Measurements from ENCODE around the gene FBXL3. TPM values are rescaled to one million over a fixed set of nuclear protein-coding genes. Genes with fewer than 3 reads are reported as not detected.

The FBXL3 gene
- total and polyA plus RNA-seq, 7 donors = 12.5 to 41.3 (median 24.9) TPM

DNA sequence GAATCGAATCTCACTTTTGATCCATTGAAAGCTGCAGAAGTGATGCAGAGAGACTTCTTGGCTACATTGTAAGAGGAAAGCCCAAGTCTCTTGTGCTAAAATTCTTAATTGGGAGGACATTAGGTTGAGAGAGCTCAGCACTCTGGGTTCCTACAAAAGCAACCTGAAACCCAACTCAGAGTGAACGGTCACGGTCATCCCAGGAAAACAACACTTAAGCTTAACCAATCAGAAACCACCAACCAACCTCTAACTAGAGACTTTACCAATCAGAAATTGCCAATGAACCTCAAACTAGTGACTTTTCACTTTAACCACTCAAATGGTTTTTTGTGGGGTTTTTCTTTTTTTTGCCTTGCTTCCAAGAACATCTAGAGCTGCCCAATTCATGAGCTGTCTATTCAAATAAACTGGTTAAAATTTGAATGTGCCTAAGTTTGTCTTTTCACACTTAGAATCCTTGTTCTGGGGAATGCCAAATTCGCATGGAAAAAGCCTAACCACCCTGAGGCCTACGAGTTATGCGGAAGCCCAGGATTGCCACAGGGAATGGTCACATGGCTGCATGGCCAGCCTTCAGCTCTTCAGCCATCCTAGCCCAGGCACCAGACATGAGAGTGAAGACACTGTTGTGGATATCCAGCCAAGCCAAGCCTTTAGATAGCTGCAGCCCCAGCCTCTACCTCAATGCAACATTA, 52.9 kb downstream of the FBXL3 start:
- H3K4me3 ChIP-seq = no peak overlapping the region
- TF ChIP-seq, protein P1, sequence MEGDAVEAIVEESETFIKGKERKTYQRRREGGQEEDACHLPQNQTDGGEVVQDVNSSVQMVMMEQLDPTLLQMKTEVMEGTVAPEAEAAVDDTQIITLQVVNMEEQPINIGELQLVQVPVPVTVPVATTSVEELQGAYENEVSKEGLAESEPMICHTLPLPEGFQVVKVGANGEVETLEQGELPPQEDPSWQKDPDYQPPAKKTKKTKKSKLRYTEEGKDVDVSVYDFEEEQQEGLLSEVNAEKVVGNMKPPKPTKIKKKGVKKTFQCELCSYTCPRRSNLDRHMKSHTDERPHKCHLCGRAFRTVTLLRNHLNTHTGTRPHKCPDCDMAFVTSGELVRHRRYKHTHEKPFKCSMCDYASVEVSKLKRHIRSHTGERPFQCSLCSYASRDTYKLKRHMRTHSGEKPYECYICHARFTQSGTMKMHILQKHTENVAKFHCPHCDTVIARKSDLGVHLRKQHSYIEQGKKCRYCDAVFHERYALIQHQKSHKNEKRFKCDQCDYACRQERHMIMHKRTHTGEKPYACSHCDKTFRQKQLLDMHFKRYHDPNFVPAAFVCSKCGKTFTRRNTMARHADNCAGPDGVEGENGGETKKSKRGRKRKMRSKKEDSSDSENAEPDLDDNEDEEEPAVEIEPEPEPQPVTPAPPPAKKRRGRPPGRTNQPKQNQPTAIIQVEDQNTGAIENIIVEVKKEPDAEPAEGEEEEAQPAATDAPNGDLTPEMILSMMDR (IDR thresholded peaks at IDR 0.05) = no peak
- no peak for DNase-seq
- H3K9me3 ChIP-seq = no peaks in the 10 kb centered on the region
- H3K27me3 ChIP-seq (ENCODE audit: insufficient read depth in 3 of 3, low read length in 2 of 3) = no peaks in the 10 kb centered on the region
- intact Hi-C loops (cut with DNase I) = no loop called here
- H3K27ac ChIP-seq = no peak overlapping the region
- ATAC-seq = no peak
- no peaks in the 10 kb centered on the region for H3K36me3 ChIP-seq (ENCODE audit: insufficient read depth in 1 of 2, low read depth in 1 of 2)
- H3K4me1 ChIP-seq = peaks cover 4% of the 10 kb centered on the region
- WGBS, 3 donors = 82 to 92% (median 84%) methylated on average over 6 of the region's 6 CpGs

DNA sequence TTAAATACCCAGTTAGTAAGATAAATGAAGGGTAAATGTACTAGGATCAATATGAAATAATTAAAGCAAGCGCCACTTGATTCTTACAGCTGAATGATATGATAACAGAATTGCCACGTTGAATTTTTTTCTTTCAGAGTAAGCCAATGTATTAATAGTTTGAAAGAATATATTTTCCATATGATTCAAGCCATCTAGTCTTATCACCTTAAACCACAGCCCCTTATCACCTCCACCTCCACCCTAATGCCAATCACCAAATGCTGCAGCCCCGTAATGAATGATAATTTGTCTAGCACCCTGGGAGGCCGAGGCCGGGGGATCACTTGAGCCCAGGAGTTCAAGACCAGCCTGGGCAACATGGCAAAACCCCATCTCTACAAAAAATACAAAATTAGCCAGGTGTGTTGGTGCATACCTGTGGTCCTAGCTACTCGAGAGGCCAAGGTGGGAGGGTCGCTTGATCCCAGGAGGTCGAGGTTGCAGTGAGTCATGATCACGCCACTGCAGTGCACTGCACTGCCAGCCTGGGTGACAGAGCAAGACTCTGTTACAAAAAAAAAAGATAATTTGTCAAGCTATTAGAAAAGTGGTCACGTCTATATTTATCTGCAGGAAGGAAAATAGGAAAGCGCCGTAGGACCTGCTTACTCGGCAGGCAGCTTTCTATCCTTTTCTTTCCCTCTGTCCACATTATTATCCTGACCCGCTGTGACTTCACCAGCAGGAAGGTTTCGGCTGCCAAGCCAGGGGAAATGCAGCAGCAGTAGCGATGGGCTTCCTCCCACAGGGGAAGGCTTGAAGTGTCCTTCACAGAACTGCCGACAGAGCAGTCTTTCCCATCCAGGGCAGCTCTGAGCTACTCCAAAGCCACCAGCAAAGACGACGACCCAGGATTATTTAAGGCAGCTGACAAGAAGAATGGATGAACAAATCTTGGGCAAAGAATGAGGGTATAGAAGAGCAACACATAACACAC, 54.8 kb downstream of the FBXL3 start:
- no peak for DNase-seq
- H3K27ac ChIP-seq = no peak overlapping the region
- H3K36me3 ChIP-seq (ENCODE audit: insufficient read depth in 1 of 2, low read depth in 1 of 2) = no peaks in the 10 kb centered on the region
- no peaks in the 10 kb centered on the region for H3K27me3 ChIP-seq (ENCODE audit: insufficient read depth in 3 of 3, low read length in 2 of 3)
- no peaks in the 10 kb centered on the region for H3K9me3 ChIP-seq
- 53 to 64% (median 56%) methylated on average over 19 of the region's 19 CpGs for WGBS, 3 donors
- ATAC-seq = no peak
- no peak overlapping the region for H3K4me3 ChIP-seq
- intact Hi-C loops (cut with DNase I) = no loop called here
- TF ChIP-seq, protein P1 (IDR thresholded peaks at IDR 0.05) = no peak
- peaks cover 4% of the 10 kb centered on the region for H3K4me1 ChIP-seq

DNA sequence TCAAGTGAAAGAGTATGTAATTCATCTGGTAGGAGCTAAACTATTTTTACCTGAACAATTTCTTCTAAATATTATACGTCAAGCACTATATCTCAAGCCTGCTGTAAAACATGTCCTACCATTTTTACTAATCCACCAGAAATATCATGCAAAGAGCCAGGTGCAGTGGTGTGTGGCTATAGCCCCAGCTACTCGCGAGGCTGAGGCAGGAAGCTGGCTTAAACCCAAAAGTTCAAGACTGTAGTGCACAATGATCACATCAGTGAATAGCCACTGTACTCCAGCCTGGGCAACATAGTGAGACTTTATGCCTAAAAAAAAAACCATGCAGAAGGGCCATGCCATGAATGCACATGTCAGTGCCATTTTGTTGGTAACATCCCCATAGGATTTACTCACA, 55.7 kb downstream of the FBXL3 start:
- Histone ChIP-seq H3K4me1 (peaks cover 3% of the 10 kb centered on the region), H3K36me3 (ENCODE audit: insufficient read depth in 1 of 2, low read depth in 1 of 2) (no peaks in the 10 kb centered on the region), H3K27me3 (ENCODE audit: insufficient read depth in 3 of 3, low read length in 2 of 3) (no peaks in the 10 kb centered on the region), H3K4me3 (no peak overlapping the region), H3K9me3 (no peaks in the 10 kb centered on the region), H3K27ac (no peak overlapping the region)
- DNase-seq (no peak), ATAC-seq (no peak)
- 43 to 60% (median 52%) methylated on average over 3 of the region's 3 CpGs for WGBS, 3 donors
- TF ChIP-seq, protein P1 (IDR thresholded peaks at IDR 0.05) = no peak
- intact Hi-C loops (cut with DNase I) = no loop called here

DNA sequence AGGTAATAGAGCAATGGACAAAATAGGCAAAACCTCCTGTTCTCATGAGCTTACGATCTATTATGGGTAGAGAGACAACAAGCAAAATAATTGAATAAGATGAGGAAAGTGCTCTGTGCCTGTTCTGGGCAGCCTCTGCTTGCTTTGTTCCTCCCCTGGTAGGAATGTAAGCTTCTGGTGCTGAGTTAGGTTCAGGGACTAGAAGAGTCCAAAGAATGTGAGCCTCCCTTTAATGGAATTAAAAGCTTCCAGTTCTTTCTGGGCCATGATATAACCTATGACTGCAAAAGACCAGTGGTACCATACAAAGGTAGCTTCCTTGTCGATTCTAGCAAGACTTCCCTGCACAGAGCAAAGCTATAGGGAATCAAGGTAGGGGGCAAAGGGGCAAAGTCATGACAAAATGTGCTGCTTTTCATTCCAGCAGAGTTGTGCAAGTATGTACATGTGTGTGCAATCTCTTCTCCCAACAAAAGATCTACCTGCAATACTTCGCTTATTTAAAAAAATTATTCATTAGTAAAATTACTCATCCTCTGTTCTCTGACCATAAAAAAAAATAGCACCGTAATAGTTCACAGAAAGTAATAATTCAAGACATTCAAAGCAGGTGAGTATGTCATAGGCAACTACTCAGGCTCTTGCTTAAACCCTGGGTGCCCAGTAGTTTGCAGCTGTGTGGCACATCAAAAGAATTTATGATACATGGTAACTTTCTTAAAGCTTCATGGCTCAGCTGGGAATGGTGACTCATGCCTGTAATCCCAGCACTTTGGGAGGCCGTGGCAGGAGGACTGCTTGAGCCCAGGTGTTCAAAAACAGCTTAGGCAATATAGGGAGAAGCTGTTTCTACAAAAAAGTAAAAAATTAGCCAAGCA, 57.2 kb downstream of the FBXL3 start:
- H3K4me3 ChIP-seq = no peak overlapping the region
- ATAC-seq (no peak), DNase-seq (no peak)
- H3K4me1 ChIP-seq = no peaks in the 10 kb centered on the region
- 82 to 89% (median 84%) methylated on average over 5 of the region's 5 CpGs for WGBS, 3 donors
- TF ChIP-seq, protein P1 (IDR thresholded peaks at IDR 0.05) = no peak
- intact Hi-C loops (cut with DNase I) = no loop called here
- no peaks in the 10 kb centered on the region for H3K36me3 ChIP-seq (ENCODE audit: insufficient read depth in 1 of 2, low read depth in 1 of 2)
- no peak overlapping the region for H3K27ac ChIP-seq
- H3K27me3 ChIP-seq (ENCODE audit: insufficient read depth in 3 of 3, low read length in 2 of 3) = no peaks in the 10 kb centered on the region
- no peaks in the 10 kb centered on the region for H3K9me3 ChIP-seq
